Hematopoietic multipotent progenitor cell treated with erythropoietin and hydrocortisone succinate and interleukin-3 and kit ligand, for 4 days (in vitro differentiated cells): ENCODE measurements around the gene LEMD2.
"Not testable (repeated sequence)": the region's sequence is repeated elsewhere in the genome, so short reads cannot be mapped to it uniquely, and the experiment has no call there.

Experiments
- DNase-seq: peaks from one replicate; pipeline ENCODE4 v3.0.0-alpha.2; 2015

Gene LEMD2

DNA sequence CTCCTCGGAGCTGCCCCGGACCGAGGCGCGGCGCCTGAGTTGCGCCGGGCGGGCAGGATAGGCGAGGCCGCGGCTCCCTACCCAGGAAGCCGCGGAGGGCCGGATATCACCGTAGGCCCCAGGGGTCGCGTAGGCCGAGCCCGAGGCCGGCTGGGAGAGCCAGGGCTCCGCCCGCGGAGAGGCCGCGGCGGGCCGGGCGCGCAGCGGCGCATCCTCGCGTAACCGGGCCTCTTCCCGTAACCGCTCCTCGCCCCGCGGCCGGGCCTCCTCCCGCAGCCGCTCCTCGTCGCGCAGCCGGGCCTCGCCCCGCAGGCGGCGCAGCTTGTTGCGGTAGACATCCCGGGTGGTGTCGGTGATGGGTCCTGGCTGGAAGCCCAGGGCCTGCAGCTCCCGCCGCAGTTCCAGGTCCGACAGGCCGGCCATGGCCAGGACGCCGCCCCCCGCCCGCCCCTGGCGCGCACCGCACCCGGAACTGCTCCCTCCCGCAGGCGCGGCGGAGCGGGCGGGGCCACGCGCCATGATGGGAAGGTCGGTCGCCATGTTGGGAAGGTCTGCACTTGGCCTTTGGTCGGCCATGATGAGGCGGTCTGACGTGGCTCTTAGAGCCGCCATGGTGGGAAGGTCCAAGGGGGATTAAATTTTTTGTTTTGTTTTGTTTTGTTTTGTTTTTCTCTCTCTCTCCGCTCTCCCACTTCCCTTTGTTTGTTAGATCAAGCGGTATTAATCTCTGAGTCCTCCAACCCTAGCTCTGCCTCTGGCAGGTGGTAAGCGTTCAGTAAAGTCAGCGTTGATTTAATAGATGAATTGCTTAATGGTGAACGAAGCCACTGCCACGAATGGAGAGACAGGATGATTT, at the start of gene LEMD2:
LEMD2 (minus strand) TSS at position 437 of the 856 bp plus-strand sequence; CDS start at position 423, 14 bp downstream.
- DNase-seq: peak; percentile 95

DNA sequence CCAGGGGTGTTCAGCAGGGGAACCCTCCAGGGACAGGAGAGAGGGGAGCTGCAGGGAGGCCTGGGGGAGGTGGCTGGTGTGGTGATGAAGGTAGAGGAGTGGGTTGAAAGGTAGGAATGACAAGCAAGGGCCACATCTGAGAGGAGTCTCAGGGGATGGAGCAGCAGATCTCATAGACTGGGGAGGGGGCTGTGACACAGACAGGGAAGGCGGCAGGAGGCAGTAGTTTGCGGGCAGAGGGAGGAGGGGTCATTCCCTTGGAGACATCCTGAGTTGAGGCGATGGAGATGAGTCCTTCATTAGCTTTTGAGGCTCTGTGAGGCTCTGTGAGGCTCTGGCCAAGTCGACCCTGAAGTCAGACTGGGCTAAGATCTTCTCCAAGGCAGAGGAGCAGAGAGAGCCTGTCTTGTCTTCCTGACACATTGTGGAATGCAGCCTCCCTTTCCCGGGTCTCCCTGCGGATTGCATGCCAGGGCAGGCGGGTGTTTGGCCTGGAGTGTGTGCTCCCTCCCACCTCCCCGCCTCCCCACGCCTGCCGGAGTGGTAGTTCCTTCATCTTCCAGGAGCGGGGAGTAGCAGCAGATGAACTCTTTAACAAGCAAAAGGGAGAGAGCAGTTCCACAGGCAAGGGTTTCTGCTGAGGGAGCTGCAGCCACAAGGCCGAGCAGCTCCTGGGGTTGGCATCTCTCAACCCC, 49.2 kb upstream of the LEMD2 start:
- DNase-seq: no peak

DNA sequence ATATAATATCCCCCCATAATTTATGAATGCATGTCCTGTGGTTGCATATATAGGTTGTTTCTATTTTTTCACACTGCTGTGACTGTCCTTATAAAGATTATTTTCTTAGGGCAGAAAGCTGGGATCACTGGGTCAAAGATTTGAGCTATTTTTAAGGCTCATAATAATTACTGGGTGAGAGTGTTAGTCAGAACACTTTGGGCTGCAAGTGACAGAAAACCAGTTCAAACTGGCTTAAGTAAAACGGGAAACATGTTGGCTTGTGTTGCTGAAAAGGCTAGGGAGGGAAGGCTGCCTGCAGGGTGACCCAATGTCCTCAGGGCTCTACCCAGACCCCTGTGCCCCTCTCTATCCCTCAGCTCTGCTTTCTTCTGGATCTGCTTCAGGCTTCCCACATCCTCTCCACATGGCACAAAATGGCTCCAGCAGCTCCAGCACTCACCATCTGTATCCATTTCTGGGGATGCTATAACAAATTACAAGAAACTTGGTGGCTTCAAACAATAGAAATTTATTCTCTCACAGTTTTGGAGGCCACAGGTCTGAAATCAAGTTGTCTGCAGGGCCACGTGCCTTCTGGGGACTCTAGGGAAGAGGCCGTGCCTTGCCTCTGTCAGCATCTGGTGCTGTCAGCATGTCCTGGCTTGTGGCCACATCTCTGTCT, 48.0 kb upstream of the LEMD2 start:
- DNase-seq: no peak

DNA sequence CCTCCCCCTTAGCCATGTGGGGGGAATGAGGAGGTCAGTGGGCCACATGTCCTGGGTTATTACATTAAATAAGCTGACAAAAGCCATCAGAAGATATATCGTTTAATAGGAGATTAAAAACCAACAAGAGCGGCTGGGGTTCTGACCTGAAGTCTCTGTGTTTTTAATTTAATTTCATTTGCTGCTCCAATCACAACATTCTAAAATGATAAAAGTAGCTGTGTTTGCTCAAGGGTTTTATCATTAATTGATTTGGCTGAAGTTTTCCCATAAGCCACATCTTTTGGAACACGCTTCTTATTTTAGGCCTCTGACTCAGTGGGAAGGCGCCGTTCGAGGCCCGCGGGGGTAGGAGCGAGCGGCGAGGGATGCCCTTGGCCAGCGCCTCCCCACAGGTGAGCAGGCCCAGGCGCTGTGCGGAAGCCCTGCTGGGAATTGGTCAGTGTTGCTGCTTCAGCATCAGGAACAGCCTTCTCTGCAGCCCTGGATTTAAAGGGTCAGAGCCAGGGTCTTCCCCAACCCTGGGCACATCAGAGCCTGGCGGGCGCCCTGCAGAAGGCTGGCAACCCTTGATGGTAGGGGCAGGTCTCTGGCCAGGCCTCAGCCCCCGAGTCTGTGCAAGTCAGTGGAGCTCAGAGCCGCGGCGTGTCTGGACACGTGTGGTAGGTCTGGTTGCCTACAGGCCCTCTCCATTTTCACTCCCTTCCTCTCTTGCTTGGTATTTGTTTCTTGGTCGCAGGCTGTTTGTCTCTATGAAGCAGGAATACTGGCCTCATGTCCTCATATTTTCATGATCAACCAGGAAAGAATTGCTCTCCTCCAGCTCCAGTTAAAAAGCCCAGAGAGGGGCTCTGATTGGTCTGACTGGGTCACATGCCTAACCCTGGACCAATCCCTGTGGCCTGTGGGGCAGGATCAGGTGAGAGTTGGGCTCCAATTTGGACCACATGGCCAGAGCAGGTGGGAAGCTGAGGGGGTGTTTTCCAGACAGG, 45.8 kb upstream of the LEMD2 start:
- no peak for DNase-seq

DNA sequence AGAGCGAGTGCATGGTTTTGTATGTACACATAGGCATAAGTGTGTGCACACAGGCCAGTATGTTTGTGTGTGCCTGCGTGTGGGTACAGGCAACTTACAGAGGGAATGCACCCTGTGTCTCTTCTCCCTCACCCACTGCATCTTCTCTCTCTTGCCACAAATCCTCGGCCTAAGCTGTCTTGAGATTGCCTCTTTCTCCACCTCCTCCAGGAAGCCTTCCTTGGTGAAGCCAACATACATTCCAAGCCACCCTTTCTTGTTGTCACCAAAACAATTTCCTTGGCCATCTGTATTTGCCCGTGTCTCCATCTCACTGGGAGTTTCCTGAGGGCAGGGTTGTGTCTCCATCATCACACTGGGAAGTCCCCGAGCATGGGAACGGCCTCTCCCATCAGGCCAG, 44.7 kb upstream of the LEMD2 start:
- DNase-seq: no peak

DNA sequence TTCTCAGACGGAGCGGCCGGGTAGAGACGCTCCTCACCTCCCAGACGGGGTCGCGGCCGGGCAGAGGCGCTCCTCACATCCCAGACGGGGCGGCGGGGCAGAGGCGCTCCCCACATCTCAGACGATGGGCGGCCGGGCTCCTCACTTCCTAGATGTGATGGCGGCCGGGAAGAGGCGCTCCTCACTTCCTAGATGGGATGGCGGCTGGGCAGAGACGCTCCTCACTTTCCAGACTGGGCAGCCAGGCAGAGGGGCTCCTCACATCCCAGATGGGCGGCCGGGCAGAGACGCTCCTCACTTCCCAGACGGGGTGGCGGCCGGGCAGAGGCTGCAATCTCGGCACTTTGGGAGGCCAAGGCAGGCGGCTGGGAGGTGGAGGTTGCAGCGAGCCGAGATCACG, 43.9 kb upstream of the LEMD2 start:
- DNase-seq: not testable (repeated sequence)

DNA sequence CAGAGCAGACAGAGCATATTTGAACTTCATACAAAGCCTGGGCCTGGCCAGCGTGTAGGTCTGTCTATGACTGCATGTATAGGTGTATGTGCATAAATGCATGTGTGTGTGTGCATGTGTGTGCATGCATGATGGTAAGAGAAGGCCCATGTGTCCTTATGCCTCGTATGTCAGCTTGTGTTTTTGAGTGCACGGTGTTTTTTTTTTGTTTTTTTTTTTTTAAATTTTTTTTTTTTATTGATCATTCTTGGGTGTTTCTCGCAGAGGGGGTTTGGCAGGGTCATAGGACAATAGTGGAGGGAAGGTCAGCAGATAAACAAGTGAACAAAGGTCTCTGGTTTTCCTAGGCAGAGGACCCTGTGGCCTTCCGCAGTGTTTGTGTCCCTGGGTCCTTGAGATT, 42.8 kb upstream of the LEMD2 start:
- DNase-seq: not testable (repeated sequence)

DNA sequence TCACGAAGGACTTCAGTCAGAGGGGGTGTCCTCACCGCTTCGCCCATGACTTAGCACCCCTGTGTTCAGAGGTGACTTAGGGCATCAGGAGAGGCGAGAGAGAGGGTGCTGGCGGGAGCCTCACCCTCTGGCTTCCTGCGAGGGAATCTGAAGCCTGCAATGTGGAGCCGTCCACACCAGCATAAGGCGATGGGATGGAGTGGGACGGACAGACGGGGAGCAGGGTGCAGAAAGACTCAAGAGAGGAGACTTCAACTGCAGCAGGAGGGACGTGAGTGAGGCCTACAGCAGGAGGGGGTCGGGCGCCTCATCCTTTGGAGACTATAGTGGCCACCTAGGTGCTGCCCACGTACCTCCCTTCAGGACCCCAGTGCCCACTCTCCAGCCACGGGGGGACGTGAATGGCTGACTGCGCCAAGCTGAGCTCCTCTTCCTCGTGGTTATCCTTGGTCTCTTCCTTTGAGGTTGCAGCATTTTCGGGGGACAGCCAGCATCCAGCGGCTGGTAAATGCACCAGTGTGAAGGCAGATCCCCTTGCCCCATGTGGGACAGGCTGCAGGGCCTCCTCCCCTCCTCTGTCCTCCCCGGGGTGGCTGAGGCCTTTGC, 41.8 kb upstream of the LEMD2 start:
- DNase-seq: no peak

DNA sequence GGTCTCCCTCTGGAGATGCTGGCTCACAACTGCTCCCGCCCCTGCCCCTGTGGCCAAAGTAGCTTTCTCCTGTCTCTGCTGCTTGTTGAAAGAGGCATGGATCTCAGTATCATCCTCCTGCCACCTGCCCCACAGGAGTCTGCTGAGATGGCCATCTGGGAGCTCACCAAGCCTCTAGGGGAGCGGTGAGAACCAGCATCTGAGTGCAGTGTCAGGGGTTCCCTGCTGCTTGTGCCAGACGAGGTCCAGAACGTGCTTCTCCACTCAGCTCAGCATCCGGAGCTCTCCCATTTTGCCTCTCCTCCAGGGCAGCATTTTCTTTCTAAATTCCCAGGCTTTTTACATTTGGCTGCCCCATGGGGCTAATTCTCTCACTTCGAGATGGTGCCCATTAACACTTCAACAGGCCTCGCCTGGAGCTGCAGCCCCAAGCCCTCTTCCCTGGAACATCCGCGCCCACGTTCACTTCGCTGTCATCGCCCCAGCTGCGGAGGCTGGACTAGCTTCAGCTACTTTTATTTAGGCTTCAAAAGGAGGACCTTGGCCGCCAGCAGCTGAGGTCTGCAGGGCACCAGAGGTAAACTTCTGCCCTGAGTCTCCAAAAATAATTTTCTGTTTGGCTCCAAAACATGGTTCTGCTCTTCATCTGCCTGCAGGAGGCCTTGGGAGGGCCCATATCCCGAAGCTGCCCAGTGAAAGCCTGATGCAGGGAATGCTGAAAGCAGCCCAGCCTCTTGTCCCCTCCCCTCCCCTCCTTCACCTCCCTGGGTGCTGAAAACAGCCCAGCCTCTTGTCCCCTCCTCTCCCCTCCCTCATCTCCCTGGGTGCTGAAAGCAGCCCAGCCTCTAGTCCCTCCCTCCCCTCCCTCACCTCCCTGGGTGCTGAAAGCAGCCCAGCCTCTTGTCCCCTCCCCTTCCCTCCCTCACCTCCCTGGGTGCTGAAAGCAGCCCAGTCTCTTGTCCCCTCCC, 40.1 kb upstream of the LEMD2 start:
- no peak for DNase-seq

DNA sequence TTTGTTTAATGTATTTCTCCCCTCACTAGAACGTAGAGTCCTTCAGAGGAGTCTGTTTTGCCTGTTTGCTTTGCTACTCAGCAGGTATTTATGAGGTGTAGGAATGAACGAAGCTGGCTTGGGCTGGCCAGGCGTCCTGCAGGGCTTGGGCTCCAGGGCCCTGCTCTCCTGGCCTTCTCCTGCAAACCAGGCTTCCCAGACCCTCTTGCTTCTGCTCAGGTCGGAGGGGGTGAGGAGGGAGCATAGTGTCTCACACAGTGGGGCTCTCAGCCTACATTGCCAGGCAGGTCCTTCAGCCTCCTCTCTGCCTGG, 39.5 kb upstream of the LEMD2 start:
- DNase-seq: no peak

DNA sequence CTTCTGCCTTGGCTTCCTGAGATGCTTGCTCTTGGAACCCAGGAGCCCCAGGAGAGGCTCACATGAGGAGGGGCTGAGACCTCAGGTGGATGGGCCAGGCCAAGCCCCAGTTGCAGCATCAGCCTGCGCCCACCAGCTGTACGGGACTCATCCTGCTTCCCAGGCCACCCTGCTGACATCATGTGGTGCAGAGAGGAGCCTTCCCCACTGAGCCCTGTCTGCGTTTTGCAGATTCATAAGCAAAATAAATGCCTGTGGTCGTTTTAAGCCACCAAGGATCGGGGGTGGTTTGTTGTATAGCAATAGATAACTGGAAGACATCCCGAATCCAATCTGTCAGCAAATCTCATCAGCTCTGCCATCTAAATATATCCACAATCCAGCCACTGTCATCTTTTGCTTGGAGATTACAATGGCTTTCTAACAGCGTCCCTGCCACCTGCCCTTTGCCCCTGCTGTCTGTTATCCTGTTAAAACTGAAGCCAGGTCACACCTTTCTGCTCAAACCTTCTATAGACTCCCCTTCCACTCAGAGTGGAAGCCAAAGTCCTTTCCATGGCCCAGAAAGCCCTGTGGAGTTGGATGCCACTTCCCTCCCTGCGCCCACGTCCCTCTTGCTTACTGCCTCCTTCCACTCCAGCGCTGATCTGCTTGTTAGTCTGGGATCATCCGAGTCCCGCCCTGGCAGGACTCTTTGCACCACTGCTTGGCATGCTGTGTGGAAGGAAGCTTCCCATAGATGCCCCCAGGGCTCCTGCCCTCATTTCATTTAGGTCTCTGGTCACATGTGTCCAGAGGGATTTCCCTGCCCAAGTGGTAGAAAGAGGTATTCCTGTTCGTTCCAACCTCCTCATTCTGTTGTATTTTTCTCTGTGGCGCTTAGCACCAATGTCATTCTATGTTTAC, 38.9 kb upstream of the LEMD2 start:
- DNase-seq: no peak

DNA sequence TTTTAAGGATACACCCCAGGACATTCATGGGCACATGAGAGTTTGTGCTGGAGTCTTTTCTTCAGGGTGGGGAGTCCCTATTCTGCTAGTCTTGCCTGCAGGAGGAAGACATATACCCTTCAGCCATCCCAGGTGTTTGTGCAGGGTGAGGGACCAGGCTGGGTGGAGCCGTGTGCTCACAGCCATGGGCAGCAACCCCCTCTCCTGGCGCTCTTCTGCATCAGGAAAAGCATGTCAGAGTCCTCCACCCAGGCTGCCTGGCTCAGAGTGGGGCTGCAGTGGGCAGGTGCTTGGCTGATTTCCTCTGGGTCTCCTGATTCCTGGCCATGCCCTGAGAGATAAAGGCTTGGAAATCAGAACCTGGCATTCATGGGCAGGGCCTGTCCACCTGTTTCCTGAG, 37.6 kb upstream of the LEMD2 start:
- DNase-seq: no peak

DNA sequence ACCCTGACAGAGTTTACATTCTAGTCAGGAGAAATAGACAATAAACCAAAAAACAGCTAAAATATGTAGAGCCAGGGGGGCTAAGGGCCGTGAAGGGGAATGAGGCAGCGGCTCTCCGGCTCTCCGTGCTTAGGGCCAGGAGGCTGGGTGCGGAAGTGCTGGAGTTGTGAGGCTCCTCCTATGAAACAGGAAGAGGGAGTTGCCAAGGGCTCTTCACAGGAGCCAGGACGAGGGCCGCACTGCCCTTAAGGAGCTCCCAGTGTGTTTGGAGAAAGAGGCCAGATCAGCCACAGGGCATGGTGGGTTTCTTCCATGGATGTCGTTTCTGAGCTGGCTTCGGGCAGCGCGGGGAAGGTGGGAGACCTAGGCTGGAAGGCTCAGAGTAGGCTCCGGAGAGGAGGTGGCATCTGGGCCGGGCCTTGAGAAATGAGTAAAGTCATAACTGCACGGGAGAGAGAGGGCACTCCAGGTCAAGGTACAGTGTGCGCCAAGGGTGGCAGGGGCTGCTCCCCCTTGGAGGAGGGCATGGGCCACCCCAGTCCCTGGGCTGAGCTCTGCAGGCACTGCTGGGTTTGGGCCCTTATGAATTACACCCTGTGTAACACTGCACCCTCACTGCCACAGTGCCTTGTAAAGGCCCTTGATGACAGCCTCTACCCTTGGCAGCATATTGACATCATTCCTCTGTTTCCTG, 35.7 kb upstream of the LEMD2 start:
- no peak for DNase-seq

DNA sequence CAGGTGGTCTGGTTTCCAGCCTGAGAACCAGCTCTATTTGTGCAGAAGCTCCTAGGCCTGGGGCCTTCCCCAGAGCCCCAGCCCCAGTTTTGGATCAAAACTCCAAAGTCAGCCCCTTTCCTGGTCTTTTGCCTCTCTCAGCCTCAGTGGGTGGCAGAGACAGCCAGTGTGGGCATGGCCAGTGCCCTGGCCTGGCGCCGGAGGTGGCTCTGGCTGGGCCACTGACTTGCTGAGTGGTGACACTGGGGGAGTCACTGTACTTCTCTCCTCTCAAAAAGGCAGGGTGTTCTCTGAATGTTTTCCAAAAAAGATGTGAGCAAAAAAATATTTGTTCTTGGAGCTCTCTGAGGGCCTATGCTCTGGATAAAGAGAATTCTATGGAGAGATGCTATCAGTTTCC, 34.9 kb upstream of the LEMD2 start:
- DNase-seq: no peak

DNA sequence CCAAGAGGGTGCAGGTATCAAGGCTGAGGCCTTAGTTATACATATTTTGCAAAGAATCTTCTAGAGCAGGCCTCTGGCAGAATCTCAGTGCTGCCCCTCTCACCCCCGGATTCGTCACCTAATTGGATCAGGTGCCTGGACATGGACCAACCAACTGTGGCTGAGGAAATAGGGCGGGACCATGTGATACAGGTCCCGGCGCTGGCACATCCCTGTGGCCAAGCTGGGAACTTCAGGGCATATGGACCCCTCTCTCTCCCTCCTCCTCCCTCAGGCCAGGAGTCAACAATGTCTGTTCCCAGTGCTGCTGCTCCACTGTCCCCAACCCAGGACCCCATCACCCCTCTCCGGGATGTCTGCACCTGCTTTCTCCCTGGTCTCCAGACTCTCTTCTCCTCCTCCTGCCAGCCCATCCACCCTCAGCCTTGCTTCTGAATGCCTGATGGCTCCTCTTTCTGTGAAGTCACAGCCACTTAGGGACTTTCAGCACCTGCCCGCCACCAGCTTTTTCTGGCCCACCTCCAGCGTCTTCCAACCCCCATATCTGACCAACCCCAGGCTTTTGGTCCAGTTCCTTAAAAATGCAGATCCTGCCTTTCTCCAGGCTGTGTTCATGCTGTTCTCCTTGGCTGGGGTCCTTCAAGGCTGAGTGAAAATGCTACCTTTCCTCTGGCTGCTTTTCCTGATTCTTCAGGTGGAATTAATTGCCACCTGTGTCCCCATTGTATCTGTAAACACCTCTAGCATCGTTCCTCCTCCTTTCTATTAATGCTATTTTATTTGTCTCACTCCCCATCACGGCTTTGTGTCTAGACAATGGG, 33.9 kb upstream of the LEMD2 start:
- peak; percentile 54 for DNase-seq

DNA sequence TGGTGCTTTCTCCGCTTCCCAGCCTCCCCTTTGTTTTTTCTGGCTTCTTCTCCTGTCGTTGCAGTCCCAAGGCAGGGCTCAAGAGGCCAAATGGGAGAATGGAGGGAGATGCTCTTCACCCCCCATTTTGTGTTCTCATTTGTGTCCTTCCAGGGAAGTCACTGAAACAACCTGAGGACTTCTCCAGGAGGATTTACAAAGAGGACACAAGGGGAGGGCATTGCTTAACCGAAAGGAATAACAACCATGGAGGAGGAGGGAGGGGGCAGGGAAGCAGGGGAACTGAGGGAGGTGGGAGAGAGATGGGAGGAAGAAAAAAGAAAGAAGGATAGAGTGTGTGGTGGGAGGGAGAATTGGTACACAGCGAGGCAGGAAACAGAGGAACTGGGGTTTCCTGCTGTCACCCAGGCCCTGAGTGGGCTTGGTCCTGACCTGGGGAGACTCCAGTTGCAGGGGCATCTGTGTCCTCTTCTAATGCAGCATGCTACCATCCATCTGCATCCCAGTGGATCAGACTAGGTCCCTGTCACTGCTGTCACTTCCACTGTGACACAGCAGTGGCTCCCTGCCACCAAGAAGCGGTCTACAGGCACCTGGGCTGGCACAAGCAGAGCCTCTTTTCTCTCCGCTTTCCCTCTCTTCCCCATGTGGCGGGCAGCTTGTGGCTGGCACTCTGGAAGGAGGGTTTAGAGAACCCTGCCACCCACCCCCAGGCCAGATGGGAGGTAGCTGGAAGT, 32.0 kb upstream of the LEMD2 start:
- DNase-seq: no peak

DNA sequence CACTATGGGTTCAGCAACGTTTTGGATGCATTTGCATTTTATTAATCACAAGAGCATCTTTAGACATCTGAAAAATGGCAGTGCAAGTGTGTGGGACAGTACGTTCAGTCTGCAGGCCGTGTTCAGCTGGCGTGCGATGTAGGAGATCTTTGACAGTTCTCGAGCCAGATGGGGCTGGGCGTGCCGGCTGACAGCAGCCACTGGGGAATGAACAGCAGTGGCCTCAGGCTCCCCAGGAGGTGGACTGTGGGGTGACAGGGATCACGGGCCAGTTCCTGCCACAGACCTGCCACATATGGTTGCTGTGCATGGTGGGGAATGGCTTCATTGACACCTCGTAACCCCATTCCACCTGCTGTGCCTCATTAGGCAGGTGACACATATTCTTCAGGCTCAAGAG, 31.3 kb upstream of the LEMD2 start:
- no peak for DNase-seq

DNA sequence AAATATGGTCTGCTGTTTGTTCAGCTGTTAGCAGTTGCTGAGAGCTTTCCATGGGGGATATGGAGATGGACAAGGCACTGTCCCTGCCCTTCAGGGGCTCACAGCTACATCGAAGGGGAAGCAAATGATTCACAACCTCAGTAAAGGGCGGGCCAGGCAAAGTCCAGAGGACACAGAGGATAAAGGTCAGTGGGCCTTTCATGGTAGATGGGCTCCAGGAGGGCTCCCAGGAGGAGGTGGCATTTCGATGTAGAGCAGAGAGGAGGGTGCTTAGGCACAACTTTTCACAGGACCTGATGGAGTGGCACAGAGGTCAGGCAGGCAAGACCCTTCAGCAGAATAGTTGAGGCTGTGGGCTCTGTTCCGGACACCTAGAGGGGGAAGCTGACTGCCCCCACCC, 30.1 kb upstream of the LEMD2 start:
- no peak for DNase-seq
